HG02588 (cell line): Measurements from ENCODE around the gene SLC19A1.

Experiments used
- ATAC-seq: cut with Tn5 transposase; IDR thresholded peaks from one replicate; pipeline ENCODE4 v1.9.1; 2021; ENCODE audit warnings: mild to moderate bottlenecking, moderate library complexity; ENCODE audit not compliant: unreplicated experiment

Gene SLC19A1

DNA sequence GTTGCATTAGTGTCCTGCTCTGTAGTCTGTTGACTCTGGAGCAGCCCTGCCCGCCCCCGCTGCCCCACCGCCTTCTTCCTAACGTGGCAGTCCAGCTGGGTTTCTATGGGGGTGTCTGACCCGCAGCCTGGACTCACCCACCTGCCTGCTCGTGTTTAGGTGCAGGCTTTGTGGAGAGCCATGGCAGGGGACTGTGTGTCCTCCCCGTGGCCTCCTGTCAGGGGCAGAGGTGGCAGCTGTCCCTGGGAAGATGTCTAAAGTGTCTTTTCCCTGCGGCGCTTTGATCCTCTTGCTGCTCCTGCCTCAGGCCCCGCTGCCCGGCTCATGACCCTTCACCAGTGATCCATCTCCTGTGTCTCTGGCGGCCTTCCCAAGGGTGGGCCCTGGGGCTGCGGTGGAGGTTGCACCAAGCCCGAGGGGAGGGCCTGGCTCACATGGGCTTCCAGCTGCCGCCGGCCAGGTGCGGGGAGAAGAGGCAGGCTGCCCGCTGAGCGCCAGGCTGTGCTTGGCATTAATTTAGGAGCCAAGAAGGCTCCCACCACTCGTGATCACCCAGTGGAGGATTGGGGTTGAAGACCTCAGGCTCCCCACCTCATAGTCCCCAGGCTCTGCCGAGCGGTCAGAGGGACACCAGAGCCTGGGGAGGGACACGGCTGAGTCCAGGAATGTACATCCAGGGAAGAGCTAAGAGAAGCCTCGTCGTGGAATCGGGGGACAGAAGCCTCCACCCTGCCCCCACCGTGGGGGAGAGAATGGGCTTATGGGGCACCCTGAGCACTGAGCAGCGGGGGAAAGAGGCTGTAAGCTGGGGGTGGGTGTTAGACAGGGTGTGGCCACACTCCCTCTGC, 93.2 kb downstream of the SLC19A1 start:
- ATAC-seq = no peak

DNA sequence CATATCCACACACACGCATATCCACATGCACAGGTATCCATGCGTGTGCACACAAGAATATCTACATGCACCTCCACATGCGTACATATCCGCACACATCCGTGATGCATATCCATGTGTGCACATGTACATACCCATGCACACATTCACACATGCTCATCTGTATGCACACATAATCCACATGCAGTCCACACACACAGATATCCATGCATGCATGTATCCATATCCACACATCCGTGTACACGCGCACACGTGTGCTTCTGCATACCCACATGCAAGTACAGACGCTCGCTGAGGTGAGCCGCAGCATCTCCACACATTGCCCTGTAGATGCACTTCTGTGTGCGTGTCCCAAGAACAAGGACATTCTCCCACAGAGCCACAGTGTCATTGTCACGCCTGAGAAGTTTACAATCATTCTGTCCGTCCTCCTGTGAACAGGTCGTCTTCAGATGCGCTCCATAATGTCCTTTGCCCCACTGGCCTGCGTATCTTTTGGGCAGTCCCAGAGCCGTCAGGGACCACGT, 93.9 kb downstream of the SLC19A1 start:
- no peak for ATAC-seq
